Psoas muscle (tissue), 8 donors: Measurements from ENCODE around the gene GLRA1. TPM values are rescaled to one million over a fixed set of nuclear protein-coding genes. Genes with fewer than 3 reads are reported as not detected.
A peak's percentile ranks its signal among the peaks of the same experiment; 100 is the strongest.
"Not testable (repeated sequence)": the region's sequence is repeated elsewhere in the genome, so short reads cannot be mapped to it uniquely, and the experiment has no call there.

Experiments
- ATAC-seq, 4 donors: fragments of 200-7000 bp; cut with Tn5 transposase; one replicate each; pipeline ENCODE4 v1.9.1; 2020; ENCODE audit warnings: moderate library complexity in 3 of 4, mild to moderate bottlenecking in 2 of 4
- DNase-seq, 2 donors: peaks; one replicate each; pipeline ENCODE4 v3.0.0-alpha.2; 2020
- H3K27ac ChIP-seq: fragments of 200-600 bp; one replicate; pipeline ENCODE4 v1.8.0; 2022
- H3K27me3 ChIP-seq, 3 donors: fragments of 200-600 bp in 1 of 3; one replicate each; pipeline versions ENCODE4 v1.6.1 to v1.8.0; 2013 to 2022; ENCODE audit warnings: low read length in 2 of 3, mild to moderate bottlenecking in 2 of 3, moderate library complexity in 1 of 3; ENCODE audit not compliant: insufficient read depth in 3 of 3
- H3K36me3 ChIP-seq, 2 donors: fragments of 200-600 bp in 1 of 2; one replicate each; pipeline versions ENCODE4 v1.6.1 to v1.8.0; 2013 to 2022; ENCODE audit warnings: low read depth in 1 of 2, mild to moderate bottlenecking in 1 of 2, moderate library complexity in 1 of 2; ENCODE audit not compliant: insufficient read depth in 1 of 2
- H3K4me1 ChIP-seq: fragments of 200-600 bp; one replicate; pipeline ENCODE4 v1.8.0; 2022
- H3K4me3 ChIP-seq: fragments of 200-600 bp; one replicate; pipeline ENCODE4 v1.8.0; 2022; ENCODE audit warnings: mild to moderate bottlenecking
- H3K9me3 ChIP-seq: fragments of 200-600 bp; one replicate; pipeline ENCODE4 v1.8.0; 2022
- WGBS, 3 donors: extraction: QIAGEN DNeasy Blood & Tissue Kit; methylation state at CpG; one replicate each; pipeline versions ENCODE4 v1.1.6 to v1.1.7; 2013; 5-methylcytosine and 5-hydroxymethylcytosine counted together
- intact Hi-C, 2 donors: fragments of 100-400 bp; cut with DNase I; formaldehyde crosslinking; loops; one replicate each; pipeline versions ENCODE4 v1.11.0 to v1.14.2; 2022
- polyA plus RNA-seq, 3 donors: library from polyadenylated mRNA; stranded (reverse); fragments of 200-250 nt; gene quantifications; one replicate each; pipeline ENCODE4 v1.2.3, GENCODE V29; 2013
- total RNA-seq, 4 donors: library from RNA; stranded (reverse); fragmentation: NEBNext Ultra II Directional in 2 of 4; extraction: Animal tissue kit (Norgen Biotek cat#: 25700) in 2 of 4; gene quantifications; one replicate each; pipeline versions ENCODE4 v1.2.1 to v1.2.4, GENCODE V29; 2021 to 2023
- TF ChIP-seq, protein P1 (sequence below): fragments of 200-600 bp; IDR thresholded peaks from one replicate; pipeline ENCODE4 v1.8.0; 2022; ENCODE audit warnings: antibody characterized with exemption
- donor health status: healthy with polysubstance abuse.
- donor health status: DM: no; HTN: no; CAD: no; lungs with moderate emphysema.
- donor health status: Bipolar disorder and iron deficiency.
- donor health status: healthy.
- donor health status: DM: yes; HTN: yes; CAD: no.
- donor health status: DM: no; HTN: no; CAD: no.
- donor health status: DM: no; HTN: no; CAD: no.
- donor health status: DM: yes; HTN: yes; CAD: no.

The GLRA1 gene
- total and polyA plus RNA-seq, 7 donors = not detected

GRCh38 chr5:151787817-151788216 lies 136.8 kb downstream of the GLRA1 start:
- intact Hi-C loops = no loop called here
- Histone ChIP-seq H3K27me3 (no peaks in the 10 kb centered on the region), H3K4me3 (no peak overlapping the region), H3K36me3 (peaks cover 9 to 63% of the 10 kb centered on the region in 2 donors), H3K27ac (no peak overlapping the region), H3K9me3 (no peaks in the 10 kb centered on the region), H3K4me1 (peaks cover 20% of the 10 kb centered on the region)
- 64 to 78% (median 71%) methylated on average over 6 of the region's 6 CpGs for WGBS, 3 donors
- TF ChIP-seq, protein P1, sequence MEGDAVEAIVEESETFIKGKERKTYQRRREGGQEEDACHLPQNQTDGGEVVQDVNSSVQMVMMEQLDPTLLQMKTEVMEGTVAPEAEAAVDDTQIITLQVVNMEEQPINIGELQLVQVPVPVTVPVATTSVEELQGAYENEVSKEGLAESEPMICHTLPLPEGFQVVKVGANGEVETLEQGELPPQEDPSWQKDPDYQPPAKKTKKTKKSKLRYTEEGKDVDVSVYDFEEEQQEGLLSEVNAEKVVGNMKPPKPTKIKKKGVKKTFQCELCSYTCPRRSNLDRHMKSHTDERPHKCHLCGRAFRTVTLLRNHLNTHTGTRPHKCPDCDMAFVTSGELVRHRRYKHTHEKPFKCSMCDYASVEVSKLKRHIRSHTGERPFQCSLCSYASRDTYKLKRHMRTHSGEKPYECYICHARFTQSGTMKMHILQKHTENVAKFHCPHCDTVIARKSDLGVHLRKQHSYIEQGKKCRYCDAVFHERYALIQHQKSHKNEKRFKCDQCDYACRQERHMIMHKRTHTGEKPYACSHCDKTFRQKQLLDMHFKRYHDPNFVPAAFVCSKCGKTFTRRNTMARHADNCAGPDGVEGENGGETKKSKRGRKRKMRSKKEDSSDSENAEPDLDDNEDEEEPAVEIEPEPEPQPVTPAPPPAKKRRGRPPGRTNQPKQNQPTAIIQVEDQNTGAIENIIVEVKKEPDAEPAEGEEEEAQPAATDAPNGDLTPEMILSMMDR = no peak
- no peak for ATAC-seq
- no peak for DNase-seq

- ATAC-seq = peak in 1 of 4 donors; percentile 42
- no peak overlapping the region for H3K4me3 ChIP-seq
Measured at GRCh38 chr5:151786468-151786867, 138.2 kb downstream of the GLRA1 start.

GRCh38 chr5:151784141-151784540 lies 140.5 kb downstream of the GLRA1 start:
- Histone ChIP-seq H3K36me3 (peaks cover 0 to 26% of the 10 kb centered on the region in 2 donors), H3K27me3 (no peaks in the 10 kb centered on the region), H3K4me3 (no peak overlapping the region), H3K9me3 (no peaks in the 10 kb centered on the region), H3K27ac (no peak overlapping the region), H3K4me1 (peaks cover 48% of the 10 kb centered on the region)
- TF ChIP-seq, protein P1 = no peak
- intact Hi-C loops = no loop called here
- 46 to 62% (median 54%) methylated on average over 3 of the region's 3 CpGs for WGBS, 3 donors
- no peak for ATAC-seq
- no peak for DNase-seq

More at GRCh38 chr5:151786468-151786867, 138.2 kb downstream of the GLRA1 start:
- H3K36me3 ChIP-seq = peaks cover 4 to 50% of the 10 kb centered on the region in 2 donors
- no peak for DNase-seq
- intact Hi-C loops = no loop called here
- peaks cover 32% of the 10 kb centered on the region for H3K4me1 ChIP-seq
- no peak overlapping the region for H3K27ac ChIP-seq
- no peaks in the 10 kb centered on the region for H3K9me3 ChIP-seq
- H3K27me3 ChIP-seq = no peaks in the 10 kb centered on the region
- TF ChIP-seq, protein P1 = no peak
- 78 to 81% (median 79%) methylated on average over 4 of the region's 4 CpGs for WGBS, 3 donors

- intact Hi-C loops, ATAC-seq: not testable (repeated sequence)
- H3K4me1 ChIP-seq = peaks cover 48% of the 10 kb centered on the region
Measured at GRCh38 chr5:151783664-151784063, 141.0 kb downstream of the GLRA1 start.

GRCh38 chr5:151781201-151781600 lies 143.4 kb downstream of the GLRA1 start:
- Histone ChIP-seq H3K27me3 (no peaks in the 10 kb centered on the region), H3K27ac (no peak overlapping the region), H3K4me3 (no peak overlapping the region), H3K9me3 (no peaks in the 10 kb centered on the region), H3K36me3 (no peaks in the 10 kb centered on the region), H3K4me1 (peaks cover 70% of the 10 kb centered on the region)
- intact Hi-C loops = no loop called here
- no peak for DNase-seq
- TF ChIP-seq, protein P1 = no peak
- ATAC-seq = peak in 1 of 4 donors; percentile 46
- 32 to 56% (median 44%) methylated on average over 1 of the region's 1 CpG for WGBS, 3 donors

More at GRCh38 chr5:151783664-151784063, 141.0 kb downstream of the GLRA1 start:
- not testable (repeated sequence) for H3K4me3 ChIP-seq, H3K27ac ChIP-seq, DNase-seq, H3K9me3 ChIP-seq, H3K27me3 ChIP-seq
- WGBS, 3 donors = 94 to 97% (median 94%) methylated on average over 16 of the region's 16 CpGs
- H3K36me3 ChIP-seq = peaks cover 0 to 22% of the 10 kb centered on the region in 2 donors
